H7 (cell line): ENCODE results near the gene DNAJC27. TPM values are rescaled to one million over a fixed set of nuclear protein-coding genes. Genes with fewer than 3 reads are reported as not detected.
"Not testable (repeated sequence)": the region's sequence is repeated elsewhere in the genome, so short reads cannot be mapped to it uniquely, and the experiment has no call there.

Experiments used
- DNase-seq: peaks from one replicate; pipeline ENCODE4 v3.0.0; 2012
- H3K27me3 ChIP-seq: 2 replicates; pipeline ENCODE4 v1.6.0; 2011; ENCODE audit warnings: mild to moderate bottlenecking, low read length; ENCODE audit not compliant: control insufficient read depth, insufficient read depth
- H3K36me3 ChIP-seq: replicated peaks from 2 replicates; pipeline ENCODE4 v1.5.1; 2011; ENCODE audit warnings: low read length; ENCODE audit not compliant: control insufficient read depth, insufficient read depth
- H3K4me3 ChIP-seq: 2 replicates; pipeline ENCODE4 v1.5.1; 2011; ENCODE audit warnings: low read depth, mild to moderate bottlenecking, control low read depth, low read length, moderate library complexity; ENCODE audit not compliant: insufficient read depth
- total RNA-seq: library from RNA; depleted of rRNA; stranded (reverse); fragments of >200 nt; shearing (Covaris generic); gene quantifications from 2 replicates; pipeline ENCODE4 v1.2.3, GENCODE V29; 2014; rRNA removed

DNAJC27 gene
- 2.7 and 4.2 TPM in 2 replicates for total RNA-seq

GRCh38 chr2:24971536-24972314 is at the start of gene DNAJC27:
Gene DNAJC27 (minus strand): TSS chr2:24971955. CDS start chr2:24971904, 51 bp downstream.
- Histone ChIP-seq H3K27me3 (no peaks in the 10 kb centered on the region), H3K36me3 (0 out of 2 replicates have a peak, but pooled peaks cover 2% of the 10 kb centered on the region), H3K4me3 (peak within 1 kb of the TSS; percentile 87)
- DNase-seq, result peak; percentile 99

GRCh38 chr2:25018681-25019080 is 46.9 kb upstream of the DNAJC27 start:
- DNase-seq, result no peak
- Histone ChIP-seq H3K4me3 (no peak overlapping the region), H3K27me3 (no peaks in the 10 kb centered on the region), H3K36me3 (no peaks in the 10 kb centered on the region)

GRCh38 chr2:25014631-25015030 is 42.9 kb upstream of the DNAJC27 start:
- H3K36me3 ChIP-seq, result no peaks in the 10 kb centered on the region
- H3K27me3 ChIP-seq, result no peaks in the 10 kb centered on the region
- H3K4me3 ChIP-seq, result no peak overlapping the region
- DNase-seq, result no peak

DNA sequence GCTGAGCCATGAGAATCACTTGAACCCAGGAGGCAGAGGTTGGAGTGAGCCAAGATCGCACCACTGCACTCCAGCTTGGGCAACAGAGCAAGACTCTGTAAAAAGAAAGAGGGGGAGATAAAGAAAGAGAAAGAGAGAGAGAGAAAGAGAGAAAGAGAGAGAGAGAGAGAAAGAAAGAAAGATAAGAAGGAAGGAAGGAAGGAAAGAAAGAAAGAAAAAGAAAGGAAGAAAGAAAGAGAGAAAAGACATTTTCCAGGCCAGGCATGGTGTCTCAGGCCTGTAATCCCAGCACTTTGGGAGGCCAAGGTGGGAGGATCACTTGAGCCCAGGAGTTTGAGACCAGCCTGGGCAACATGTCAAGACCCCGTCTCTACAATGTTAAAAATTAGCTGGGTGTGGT is 39.6 kb upstream of the DNAJC27 start:
- not testable (repeated sequence) for DNase-seq, H3K4me3 ChIP-seq, H3K36me3 ChIP-seq, H3K27me3 ChIP-seq

DNA sequence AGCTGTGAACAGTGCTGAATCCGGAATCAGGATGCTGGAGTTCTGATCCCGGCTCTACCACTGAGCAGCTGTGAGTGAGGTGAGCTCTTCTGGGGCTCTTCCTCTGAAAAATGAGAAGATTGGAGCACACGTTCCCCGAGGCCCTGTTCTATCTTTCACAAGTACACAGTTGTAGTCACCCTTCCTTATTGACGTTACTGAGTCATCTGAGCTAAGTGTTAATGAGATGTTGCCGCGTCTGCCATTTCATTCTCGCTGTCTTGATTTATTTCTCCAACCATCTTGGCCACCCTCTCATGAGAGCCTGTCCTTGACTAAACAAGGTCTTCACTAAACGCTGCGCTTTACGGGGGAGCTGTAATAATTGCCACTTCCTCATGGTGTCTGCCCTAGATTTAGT is 38.2 kb upstream of the DNAJC27 start:
- DNase-seq, result no peak
- H3K27me3 ChIP-seq, result no peaks in the 10 kb centered on the region
- H3K36me3 ChIP-seq, result no peaks in the 10 kb centered on the region
- no peak overlapping the region for H3K4me3 ChIP-seq

- Histone ChIP-seq H3K27me3 (no peaks in the 10 kb centered on the region), H3K36me3 (no peaks in the 10 kb centered on the region), H3K4me3 (no peak overlapping the region)
- no peak for DNase-seq
These were observed 30.3 kb upstream of the DNAJC27 start for GRCh38 chr2:25002066-25002465.

GRCh38 chr2:25001325-25001637 is 29.5 kb upstream of the DNAJC27 start:
- H3K36me3 ChIP-seq, result no peaks in the 10 kb centered on the region
- no peaks in the 10 kb centered on the region for H3K27me3 ChIP-seq
- no peak overlapping the region for H3K4me3 ChIP-seq
- DNase-seq, result no peak

DNA sequence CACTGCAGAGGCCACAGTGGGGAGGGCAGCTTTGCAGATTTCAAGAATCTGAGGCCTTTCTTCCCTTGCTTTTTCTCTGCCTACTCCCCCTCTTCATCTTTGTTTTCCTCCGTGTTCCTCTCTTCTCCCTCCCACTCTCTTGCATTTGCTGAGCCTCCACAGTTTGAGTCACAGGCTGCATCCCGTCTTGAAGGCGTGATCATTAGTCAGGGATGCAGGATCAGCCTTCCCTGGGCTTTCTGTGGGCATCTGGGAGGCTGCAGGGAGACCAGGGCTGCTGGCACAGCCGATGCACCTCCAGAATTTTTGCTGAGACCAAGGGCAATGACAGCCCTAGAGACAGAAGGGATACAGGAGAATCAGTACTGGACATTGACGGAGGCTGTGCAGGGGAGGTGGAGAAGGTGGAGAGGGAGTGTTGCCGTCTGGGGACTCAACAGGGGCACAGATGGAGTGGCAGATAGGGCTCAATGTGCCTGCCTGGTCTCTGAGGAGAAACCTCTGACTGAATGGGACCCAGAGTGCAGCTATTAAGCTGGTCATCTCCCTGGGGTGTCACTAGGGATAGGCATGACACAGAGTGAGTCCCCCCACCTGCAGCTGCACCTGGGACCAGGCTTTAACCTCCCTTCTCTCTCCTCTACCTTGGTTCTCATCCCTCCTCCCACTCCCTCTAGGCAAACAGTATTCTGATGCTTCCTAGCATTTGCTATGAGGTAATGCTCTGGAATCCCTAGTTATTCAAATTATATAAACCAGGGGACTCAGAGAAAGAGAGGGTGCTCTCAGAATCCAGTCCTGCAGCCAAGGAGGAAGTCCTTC is 29.0 kb upstream of the DNAJC27 start:
- no peak for DNase-seq
- no peak overlapping the region for H3K4me3 ChIP-seq
- H3K27me3 ChIP-seq, result no peaks in the 10 kb centered on the region
- H3K36me3 ChIP-seq, result no peaks in the 10 kb centered on the region

DNA sequence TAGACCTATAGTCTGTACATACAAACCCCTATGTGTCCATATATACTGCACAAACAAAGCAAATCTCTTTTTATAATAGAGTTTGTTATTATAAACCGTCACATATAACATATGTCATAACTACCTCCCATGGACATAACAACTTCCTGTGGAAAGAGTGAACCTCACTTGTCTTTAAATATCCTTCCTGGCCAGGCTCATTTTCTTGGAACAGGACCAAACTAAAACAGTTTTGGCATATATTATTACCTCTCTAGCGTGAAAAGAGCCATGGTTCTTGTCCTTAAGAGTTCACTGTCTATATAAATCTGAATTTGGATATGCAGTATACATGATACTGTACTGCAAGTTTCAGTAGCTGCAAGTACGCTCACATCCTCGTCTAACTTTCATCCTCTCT is 28.3 kb upstream of the DNAJC27 start:
- Histone ChIP-seq H3K4me3 (no peak overlapping the region), H3K36me3 (no peaks in the 10 kb centered on the region), H3K27me3 (no peaks in the 10 kb centered on the region)
- DNase-seq, result no peak

GRCh38 chr2:24999097-24999496 is 27.3 kb upstream of the DNAJC27 start:
- H3K36me3 ChIP-seq, H3K4me3 ChIP-seq, H3K27me3 ChIP-seq, DNase-seq: not testable (repeated sequence)

- DNase-seq, result no peak
These were observed 22.5 kb upstream of the DNAJC27 start for GRCh38 chr2:24994146-24994724.

DNA sequence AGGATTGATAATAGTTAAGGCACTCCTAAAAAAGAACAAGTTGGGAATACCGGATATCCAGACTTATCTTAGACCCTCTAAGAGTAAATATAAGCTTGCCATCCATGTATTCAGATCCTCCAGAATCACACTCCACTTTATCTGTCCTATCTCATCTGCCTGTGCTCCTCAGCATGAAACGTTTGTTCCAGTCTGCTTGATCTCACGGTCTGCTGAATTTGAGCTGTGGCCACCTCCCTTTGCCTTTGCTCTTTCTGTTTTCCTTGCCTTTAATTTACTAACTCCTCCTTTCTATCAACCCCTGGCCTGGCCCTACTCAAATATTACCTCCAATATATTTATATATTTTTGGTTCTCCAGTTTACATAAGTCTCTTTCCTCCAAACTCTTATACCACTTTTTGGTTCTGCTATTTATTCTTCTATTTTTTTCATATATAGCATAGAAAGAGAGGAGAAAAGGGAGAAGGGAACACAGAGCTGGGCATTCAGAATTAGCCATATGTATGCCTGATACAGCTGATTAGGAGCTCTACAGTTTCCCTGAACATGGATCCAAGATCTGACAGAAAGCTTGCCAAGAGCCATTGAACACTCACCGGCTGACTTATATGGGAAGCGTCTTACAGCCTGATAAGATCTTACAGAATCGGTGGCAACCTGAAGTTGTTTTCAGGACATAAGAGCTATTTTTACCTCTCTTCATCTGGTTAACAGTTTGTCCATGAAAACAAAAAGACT is 21.8 kb upstream of the DNAJC27 start:
- Histone ChIP-seq H3K27me3 (no peaks in the 10 kb centered on the region), H3K36me3 (no peaks in the 10 kb centered on the region), H3K4me3 (no peak overlapping the region)
- DNase-seq, result no peak

More at GRCh38 chr2:24994146-24994724, 22.5 kb upstream of the DNAJC27 start:
- no peaks in the 10 kb centered on the region for H3K36me3 ChIP-seq
- H3K4me3 ChIP-seq, result no peak overlapping the region
- H3K27me3 ChIP-seq, result no peaks in the 10 kb centered on the region

DNA sequence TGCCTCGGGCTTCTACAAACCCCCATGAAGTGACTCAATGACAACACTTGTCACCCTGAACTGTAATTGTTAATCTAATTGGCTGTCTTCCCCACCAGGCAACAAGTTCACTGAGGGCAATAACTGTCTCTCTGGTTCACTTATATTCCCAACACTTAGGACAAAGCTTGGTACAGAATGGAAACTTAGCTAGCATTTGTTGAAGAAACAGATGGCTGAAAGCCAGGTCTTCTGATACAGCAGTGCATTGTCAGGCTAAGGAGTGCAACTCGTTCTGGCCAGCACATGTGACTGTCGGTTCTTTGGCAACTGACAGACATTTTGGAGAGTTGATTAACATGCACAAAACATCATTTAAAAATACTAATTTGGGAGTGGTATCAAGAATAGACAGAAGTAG is 14.6 kb upstream of the DNAJC27 start:
- no peak for DNase-seq
- H3K27me3 ChIP-seq, result no peaks in the 10 kb centered on the region
- H3K36me3 ChIP-seq, result no peaks in the 10 kb centered on the region
- H3K4me3 ChIP-seq, result no peak overlapping the region

GRCh38 chr2:24985511-24985910 is 13.8 kb upstream of the DNAJC27 start:
- no peak overlapping the region for H3K4me3 ChIP-seq
- no peaks in the 10 kb centered on the region for H3K27me3 ChIP-seq
- no peak for DNase-seq
- no peaks in the 10 kb centered on the region for H3K36me3 ChIP-seq
